WTC11 (cell line): ENCODE measurements around the gene GLYATL1B.

Source experiments
- AFF4 ChIP-seq: sonication (generic); formaldehyde crosslinking; IDR thresholded peaks from 2 replicates; pipeline ENCODE4 v1.8.1; 2023; ENCODE audit warnings: mild to moderate bottlenecking, missing genetic modification reagents, borderline replicate concordance
- CTCF ChIP-seq: fragments of 200-600 bp; IDR thresholded peaks from 2 replicates; pipeline ENCODE4 v1.8.0; 2022; ENCODE audit warnings: antibody characterized with exemption
- E2F5 ChIP-seq: sonication (generic); formaldehyde crosslinking; IDR thresholded peaks from 2 replicates; pipeline ENCODE4 v1.8.1; 2022; ENCODE audit warnings: mild to moderate bottlenecking, moderate library complexity, missing genetic modification reagents
- FOXK1 ChIP-seq: sonication (generic); formaldehyde crosslinking; IDR thresholded peaks from 2 replicates; pipeline ENCODE4 v1.8.0; 2022; ENCODE audit warnings: mild to moderate bottlenecking, moderate library complexity, missing genetic modification reagents
- MAX ChIP-seq: sonication (generic); formaldehyde crosslinking; IDR thresholded peaks from 2 replicates; pipeline ENCODE4 v1.8.0; 2022; ENCODE audit warnings: mild to moderate bottlenecking, missing genetic modification reagents
- NFYB ChIP-seq: sonication (generic); formaldehyde crosslinking; conservative IDR thresholded peaks from 2 replicates; pipeline ENCODE4 v1.8.0; 2022; ENCODE audit warnings: low read depth, missing genetic modification reagents
- NR2C2 ChIP-seq: sonication (generic); formaldehyde crosslinking; IDR thresholded peaks from 2 replicates; pipeline ENCODE4 v1.8.0; 2022; ENCODE audit warnings: mild to moderate bottlenecking, missing genetic modification reagents
- TCF7 ChIP-seq: sonication (generic); formaldehyde crosslinking; IDR thresholded peaks from 2 replicates; pipeline ENCODE4 v1.8.0; 2022; ENCODE audit warnings: mild to moderate bottlenecking, low read depth, missing genetic modification reagents, moderate library complexity
- ZNF396 ChIP-seq: fragments of 250-450 bp; sonication (Bioruptor Pico); IDR thresholded peaks from 2 replicates; pipeline ENCODE4 v1.8.0; 2021; ENCODE audit warnings: mild to moderate bottlenecking, moderate library complexity, borderline replicate concordance

GRCh38 chr11:59062602-59063529 lies 23.2 kb upstream of the GLYATL1B start:
- TF ChIP-seq NR2C2 (CRISPR knock-in tag) (no peak), CTCF (no peak), ZNF396 (no peak), TCF7 (CRISPR knock-in tag) (no peak), E2F5 (no peak), MAX (CRISPR knock-in tag) (no peak), AFF4 (CRISPR knock-in tag) (no peak), FOXK1 (CRISPR knock-in tag) (no peak), NFYB (CRISPR knock-in tag) (peak; percentile 14; the same call in 1 of the 2 replicates)
